Tibial nerve (tissue), 3 donors: ENCODE results near the gene ENOX1.

Experiments
- POLR2A ChIP-seq, 2 donors: fragments of 450-650 bp; IDR thresholded peaks; one replicate each; pipeline ENCODE4 v1.6.1; 2017; ENCODE audit warnings: antibody characterized with exemption in 2 of 2, mild to moderate bottlenecking in 2 of 2, moderate library complexity in 2 of 2
- TF ChIP-seq, protein P1 (sequence below), 5 experiments: fragments of 200-600 bp in 3 of 5; fragments of 450-650 bp in 2 of 5; sonication (generic) in 3 of 5; IDR thresholded peaks; one replicate each; pipeline ENCODE4 v1.5.1; 2016 to 2019; ENCODE audit warnings: antibody characterized with exemption in 5 of 5, mild to moderate bottlenecking in 3 of 5, moderate library complexity in 2 of 5

DNA sequence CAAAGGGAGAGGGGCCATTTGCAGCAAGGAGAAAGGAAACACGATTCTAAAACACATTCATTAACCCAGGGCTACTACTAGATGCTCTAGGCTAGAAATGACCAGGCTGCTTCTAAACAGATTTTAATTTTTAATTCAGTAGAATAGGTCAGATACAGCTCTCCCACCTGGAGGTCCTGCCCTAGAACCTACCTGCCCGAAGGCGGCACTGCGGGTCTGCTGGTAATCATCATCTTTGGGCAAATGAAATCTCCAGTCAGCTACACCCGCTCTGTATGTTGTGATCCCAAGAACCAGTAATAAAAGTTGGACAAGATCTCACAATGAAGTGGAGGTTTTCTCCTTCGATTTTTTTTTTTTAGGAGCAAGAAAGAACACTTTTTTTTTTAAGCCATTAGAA lies 345.3 kb downstream of the ENOX1 start:
- TF ChIP-seq POLR2A (IDR thresholded peaks at IDR 0.05), result no peak
- TF ChIP-seq, protein P1, sequence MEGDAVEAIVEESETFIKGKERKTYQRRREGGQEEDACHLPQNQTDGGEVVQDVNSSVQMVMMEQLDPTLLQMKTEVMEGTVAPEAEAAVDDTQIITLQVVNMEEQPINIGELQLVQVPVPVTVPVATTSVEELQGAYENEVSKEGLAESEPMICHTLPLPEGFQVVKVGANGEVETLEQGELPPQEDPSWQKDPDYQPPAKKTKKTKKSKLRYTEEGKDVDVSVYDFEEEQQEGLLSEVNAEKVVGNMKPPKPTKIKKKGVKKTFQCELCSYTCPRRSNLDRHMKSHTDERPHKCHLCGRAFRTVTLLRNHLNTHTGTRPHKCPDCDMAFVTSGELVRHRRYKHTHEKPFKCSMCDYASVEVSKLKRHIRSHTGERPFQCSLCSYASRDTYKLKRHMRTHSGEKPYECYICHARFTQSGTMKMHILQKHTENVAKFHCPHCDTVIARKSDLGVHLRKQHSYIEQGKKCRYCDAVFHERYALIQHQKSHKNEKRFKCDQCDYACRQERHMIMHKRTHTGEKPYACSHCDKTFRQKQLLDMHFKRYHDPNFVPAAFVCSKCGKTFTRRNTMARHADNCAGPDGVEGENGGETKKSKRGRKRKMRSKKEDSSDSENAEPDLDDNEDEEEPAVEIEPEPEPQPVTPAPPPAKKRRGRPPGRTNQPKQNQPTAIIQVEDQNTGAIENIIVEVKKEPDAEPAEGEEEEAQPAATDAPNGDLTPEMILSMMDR (IDR thresholded peaks at IDR 0.05), result no peak
